Measurements from ENCODE around the gene RHOT2. TPM values are rescaled to one million over a fixed set of nuclear protein-coding genes. Genes with fewer than 3 reads are reported as not detected.
A peak's percentile ranks its signal among the peaks of the same experiment; 100 is the strongest.

Gene RHOT2
- total RNA-seq, 1 experiment from 2014 or later, result 143 TPM

- Histone ChIP-seq H3K27me3 (ENCODE audit: insufficient read depth, low read depth) (no peaks in the 10 kb centered on the region), H3K4me3 (no peak overlapping the region; the same call in 1 of the 2 replicates), H3K36me3 (ENCODE audit: low read depth) (no peaks in the 10 kb centered on the region), H3F3A (ENCODE audit: insufficient read depth, low read depth) (peaks cover 38% of the 10 kb centered on the region), H4K20me1 (ENCODE audit: insufficient read depth) (peaks cover 17% of the 10 kb centered on the region; the same call in 1 of the 2 replicates), H3K9me2 (ENCODE audit: insufficient read depth) (no peaks in the 10 kb centered on the region), H3K9me3 (ENCODE audit: insufficient read depth, low read depth) (no peaks in the 10 kb centered on the region), H3K4me1 (replicated peaks; ENCODE audit: insufficient read depth) (peaks cover 53% of the 10 kb centered on the region), H3K79me2 (ENCODE audit: low read depth) (peaks cover 59% of the 10 kb centered on the region), H3K27ac (peak overlapping the region; percentile 65), H2AFZ (no peak overlapping the region), H3K4me2 (peak overlapping the region; percentile 97)
- CTCF ChIA-PET, result no interaction called here
- POLR2A ChIA-PET (ENCODE audit: unreplicated experiment), result no interaction called here
- intact Hi-C loops (cut with micrococcal nuclease; ENCODE audit: unreplicated experiment), result loop anchor here (10.0 kb wide), 1 partner anchor 260 kb away; the partner anchor contains the start of gene PGAP6
- no TSS peak for BruUV-seq (replicated peaks)
- TF ChIP-seq EZH2 (IDR thresholded peaks at IDR 0.05; ENCODE audit: low read depth), result no peak
- TF ChIP-seq CTCF (conservative IDR thresholded peaks at IDR 0.05), result no peak
- no peak for DNase-seq
Observed at GRCh38 chr16:644556-644955, 23.4 kb upstream of the RHOT2 start.

GRCh38 chr16:645852-646678 is 21.9 kb upstream of the RHOT2 start:
- peaks cover 17% of the 10 kb centered on the region; the same call in 1 of the 2 replicates for H4K20me1 ChIP-seq (ENCODE audit: insufficient read depth)
- H3K9me2 ChIP-seq (ENCODE audit: insufficient read depth), result no peaks in the 10 kb centered on the region
- ChIA-PET POLR2A (ENCODE audit: unreplicated experiment) (no interaction called here), CTCF (interaction anchor here (0.5 kb wide), 1 partner anchor 123 kb away, joined by 4 read pairs; no protein-coding TSS in a partner anchor)
- no peak overlapping the region for H2AFZ ChIP-seq
- H3K4me2 ChIP-seq, result peak overlapping the region; percentile 97
- H3K27me3 ChIP-seq (ENCODE audit: insufficient read depth, low read depth), result no peaks in the 10 kb centered on the region
- H3K27ac ChIP-seq, result peak overlapping the region; percentile 65
- no peak for TF ChIP-seq EZH2 (IDR thresholded peaks at IDR 0.05; ENCODE audit: low read depth)
- no peak for TF ChIP-seq CTCF (conservative IDR thresholded peaks at IDR 0.05)
- H3K4me1 ChIP-seq (replicated peaks; ENCODE audit: insufficient read depth), result peaks cover 65% of the 10 kb centered on the region
- no TSS peak for BruUV-seq (replicated peaks)
- peaks cover 33% of the 10 kb centered on the region for H3F3A ChIP-seq (ENCODE audit: insufficient read depth, low read depth)
- no peaks in the 10 kb centered on the region for H3K9me3 ChIP-seq (ENCODE audit: insufficient read depth, low read depth)
- peak; percentile 66 to 94 for DNase-seq
- peak overlapping the region; percentile 26; the same call in 1 of the 2 replicates for H3K4me3 ChIP-seq
- H3K36me3 ChIP-seq (ENCODE audit: low read depth), result no peaks in the 10 kb centered on the region
- peaks cover 69% of the 10 kb centered on the region for H3K79me2 ChIP-seq (ENCODE audit: low read depth)
- intact Hi-C loops (cut with micrococcal nuclease; ENCODE audit: unreplicated experiment), result loop anchor here (10.0 kb wide), 1 partner anchor 261 kb away; the partner anchor contains the start of gene PGAP6

- POLR2A ChIA-PET (ENCODE audit: unreplicated experiment), result no interaction called here
- no peaks in the 10 kb centered on the region for H3K9me2 ChIP-seq (ENCODE audit: insufficient read depth)
- intact Hi-C loops (cut with micrococcal nuclease; ENCODE audit: unreplicated experiment), result loop anchor here (10.0 kb wide), 1 partner anchor 262 kb away; the partner anchor contains the start of gene PGAP6
- no TSS peak for BruUV-seq (replicated peaks)
- H3K27me3 ChIP-seq (ENCODE audit: insufficient read depth, low read depth), result no peaks in the 10 kb centered on the region
- H3K4me2 ChIP-seq, result peak overlapping the region; percentile 97; the same call in 1 of the 2 replicates
- H4K20me1 ChIP-seq (ENCODE audit: insufficient read depth), result peaks cover 17% of the 10 kb centered on the region; the same call in 1 of the 2 replicates
- H3K4me1 ChIP-seq (replicated peaks; ENCODE audit: insufficient read depth), result peaks cover 65% of the 10 kb centered on the region
- H3F3A ChIP-seq (ENCODE audit: insufficient read depth, low read depth), result peaks cover 33% of the 10 kb centered on the region
- H3K27ac ChIP-seq, result peak overlapping the region; percentile 65
- no peaks in the 10 kb centered on the region for H3K36me3 ChIP-seq (ENCODE audit: low read depth)
- no peak overlapping the region for H2AFZ ChIP-seq
- H3K9me3 ChIP-seq (ENCODE audit: insufficient read depth, low read depth), result no peaks in the 10 kb centered on the region
- CTCF ChIA-PET, result no interaction called here
- TF ChIP-seq EZH2 (IDR thresholded peaks at IDR 0.05; ENCODE audit: low read depth) (no peak), CTCF (conservative IDR thresholded peaks at IDR 0.05) (no peak)
- H3K4me3 ChIP-seq, result no peak overlapping the region
- no peak for DNase-seq
- peaks cover 69% of the 10 kb centered on the region for H3K79me2 ChIP-seq (ENCODE audit: low read depth)
Observed at GRCh38 chr16:646679-647172, 21.2 kb upstream of the RHOT2 start.

Data from PC-9 (cell line).